Fibroblast of skin of abdomen (primary cell): ENCODE results near the gene EOLA2.
"Not testable (repeated sequence)": the region's sequence is repeated elsewhere in the genome, so short reads cannot be mapped to it uniquely, and the experiment has no call there.

ENCODE experiments used
- DNase-seq: peaks from one replicate; pipeline ENCODE4 v3.0.0-alpha.2; 2013

The EOLA2 gene

GRCh38 chrX:149932970-149933369 lies 5.3 kb downstream of the EOLA2 start:
- not testable (repeated sequence) for DNase-seq

DNA sequence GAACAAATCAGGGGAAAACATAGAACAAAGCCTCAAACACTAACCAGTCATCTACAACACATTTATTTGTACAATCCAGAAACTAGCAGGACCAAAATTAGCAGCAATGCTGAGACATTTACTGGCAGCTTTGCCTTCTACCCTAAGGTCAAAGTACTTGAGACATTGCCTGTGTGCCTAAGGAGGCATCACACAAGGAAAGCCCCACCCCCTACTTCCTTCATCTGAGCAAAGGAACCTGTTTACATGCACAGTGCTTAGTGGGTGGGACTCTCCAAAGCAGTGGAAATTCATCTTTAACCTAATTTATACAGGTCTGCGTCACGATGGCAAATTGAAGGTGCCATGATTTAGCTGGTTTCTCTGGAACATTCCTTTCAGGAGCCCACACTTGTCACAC lies 6.1 kb downstream of the EOLA2 start:
- DNase-seq = not testable (repeated sequence)

GRCh38 chrX:149931355-149931754 lies 6.9 kb downstream of the EOLA2 start:
- not testable (repeated sequence) for DNase-seq

- not testable (repeated sequence) for DNase-seq
Observed at GRCh38 chrX:149929400-149929799, 8.9 kb downstream of the EOLA2 start, which contains the start of gene HSFX4. Gene HSFX4 (plus strand): TSS chrX:149929573. CDS start chrX:149929645, 72 bp downstream.

GRCh38 chrX:149928635-149929034 lies 9.7 kb downstream of the EOLA2 start:
- not testable (repeated sequence) for DNase-seq

GRCh38 chrX:149927964-149928258 lies 10.4 kb downstream of the EOLA2 start:
- DNase-seq = not testable (repeated sequence)

DNA sequence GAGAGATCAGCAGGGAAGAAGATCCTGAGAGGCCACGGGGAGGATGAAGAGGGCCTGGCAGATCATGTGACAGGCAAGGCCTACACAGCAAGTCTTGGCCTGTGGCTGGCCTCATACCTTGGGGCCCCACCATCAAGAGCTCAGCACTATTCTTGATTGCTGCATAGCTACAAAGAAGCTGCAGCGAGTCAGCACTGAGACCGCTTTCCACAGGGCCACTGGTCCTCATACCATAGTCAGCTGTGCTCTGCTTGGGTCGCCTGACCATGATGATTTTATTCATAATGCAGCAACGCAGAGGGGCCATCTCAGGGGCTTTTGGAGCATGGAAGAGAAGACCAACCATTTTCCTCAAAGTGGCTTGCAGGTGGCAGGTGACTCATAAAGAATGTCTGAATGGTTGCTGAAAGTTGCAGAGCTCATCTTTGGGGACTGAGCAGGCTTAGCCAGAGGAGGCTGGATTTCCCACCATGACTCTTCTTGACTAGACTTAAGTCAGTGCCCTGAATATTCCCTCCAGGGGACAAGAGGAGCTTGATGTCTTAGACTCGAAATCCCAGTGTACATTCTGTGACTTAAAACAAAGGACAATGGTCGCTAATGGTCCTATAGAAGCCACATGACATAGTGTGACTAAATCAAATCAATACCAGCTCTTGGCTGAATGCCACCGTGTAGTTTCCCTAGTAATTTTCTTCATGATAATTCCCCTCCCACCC lies 10.9 kb downstream of the EOLA2 start:
- DNase-seq = not testable (repeated sequence)

GRCh38 chrX:149924434-149924833 lies 13.9 kb downstream of the EOLA2 start:
- DNase-seq = not testable (repeated sequence)

GRCh38 chrX:149923836-149924235 lies 14.5 kb downstream of the EOLA2 start:
- DNase-seq = not testable (repeated sequence)

GRCh38 chrX:149916745-149917392 lies 21.4 kb downstream of the EOLA2 start:
- no peak for DNase-seq

GRCh38 chrX:149910178-149910695 lies 28.1 kb downstream of the EOLA2 start:
- no peak for DNase-seq

DNA sequence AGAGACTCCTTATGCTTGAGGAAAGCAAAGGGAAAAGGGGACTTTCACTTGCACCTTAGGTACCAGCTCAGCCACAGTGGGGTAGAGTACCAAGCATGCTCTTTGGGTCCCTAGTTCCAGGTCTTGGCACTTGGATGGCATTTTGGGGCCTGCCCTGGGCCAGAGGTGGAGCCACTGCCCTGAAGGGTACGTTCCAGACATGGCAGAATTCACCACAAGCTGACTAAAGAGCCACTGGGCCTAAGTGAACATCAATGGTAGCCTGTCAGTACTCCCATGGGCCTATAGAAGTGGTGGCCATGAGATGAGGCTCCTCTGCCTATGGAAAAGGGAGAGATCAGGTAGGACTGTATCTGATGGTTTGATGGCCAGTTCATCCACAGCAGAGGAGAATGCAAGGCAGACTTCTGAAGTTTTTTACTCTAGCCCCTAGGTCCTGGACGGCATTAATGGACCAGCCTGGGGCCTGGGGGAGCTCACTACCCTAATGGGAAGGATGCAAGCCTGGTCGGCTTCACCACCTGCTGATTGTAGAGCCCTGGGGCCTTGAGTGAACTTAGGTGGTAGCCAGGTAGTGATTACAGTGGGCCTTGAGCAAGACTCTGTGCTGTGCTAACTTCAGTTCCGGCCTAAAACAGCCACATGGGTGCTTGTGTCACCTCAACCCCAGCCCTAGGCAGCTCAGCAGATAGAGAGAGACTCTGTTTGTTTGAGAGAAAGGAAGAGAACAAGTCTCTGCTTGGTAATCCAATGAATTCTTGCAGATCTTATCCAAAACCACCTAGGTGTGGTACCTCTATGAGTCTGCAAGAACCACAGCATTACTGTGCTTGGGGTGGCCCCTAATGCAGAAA lies 28.7 kb downstream of the EOLA2 start:
- no peak for DNase-seq

DNA sequence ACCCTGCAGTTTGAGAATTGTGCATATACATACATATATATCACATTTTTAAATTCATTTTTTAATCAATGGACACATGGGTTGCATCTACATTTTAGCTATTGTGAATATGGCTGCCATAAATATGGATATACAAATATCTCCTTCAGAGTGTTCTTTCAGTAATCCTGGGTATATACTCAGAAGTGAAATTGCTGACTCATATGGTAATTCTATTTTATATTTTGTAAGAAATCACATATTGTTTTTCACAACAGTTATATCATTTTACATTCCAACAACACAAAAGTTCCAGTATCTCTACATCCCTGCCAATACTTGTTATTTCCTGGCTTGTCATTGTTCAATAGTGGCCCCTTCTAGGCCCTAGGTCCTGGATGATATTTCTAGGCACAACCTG lies 29.6 kb downstream of the EOLA2 start:
- DNase-seq = no peak

DNA sequence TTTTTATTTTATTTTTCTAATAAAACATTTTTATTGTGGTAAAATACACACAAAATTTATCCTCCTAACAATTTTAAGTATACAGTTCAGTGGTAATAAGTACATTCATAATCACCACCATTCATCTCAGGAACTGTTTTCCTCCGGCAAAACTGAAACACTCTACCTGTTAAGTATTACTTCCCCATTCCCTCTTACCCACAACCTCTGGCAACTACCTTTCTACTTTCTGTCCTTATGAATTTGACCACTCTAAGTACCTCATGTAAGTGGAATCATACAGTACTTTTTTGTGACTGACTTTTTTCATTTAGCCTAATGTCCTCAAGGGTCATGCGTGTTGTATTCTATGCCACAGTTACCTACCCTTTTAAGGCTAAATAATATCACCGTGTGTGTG lies 30.0 kb downstream of the EOLA2 start:
- no peak for DNase-seq

DNA sequence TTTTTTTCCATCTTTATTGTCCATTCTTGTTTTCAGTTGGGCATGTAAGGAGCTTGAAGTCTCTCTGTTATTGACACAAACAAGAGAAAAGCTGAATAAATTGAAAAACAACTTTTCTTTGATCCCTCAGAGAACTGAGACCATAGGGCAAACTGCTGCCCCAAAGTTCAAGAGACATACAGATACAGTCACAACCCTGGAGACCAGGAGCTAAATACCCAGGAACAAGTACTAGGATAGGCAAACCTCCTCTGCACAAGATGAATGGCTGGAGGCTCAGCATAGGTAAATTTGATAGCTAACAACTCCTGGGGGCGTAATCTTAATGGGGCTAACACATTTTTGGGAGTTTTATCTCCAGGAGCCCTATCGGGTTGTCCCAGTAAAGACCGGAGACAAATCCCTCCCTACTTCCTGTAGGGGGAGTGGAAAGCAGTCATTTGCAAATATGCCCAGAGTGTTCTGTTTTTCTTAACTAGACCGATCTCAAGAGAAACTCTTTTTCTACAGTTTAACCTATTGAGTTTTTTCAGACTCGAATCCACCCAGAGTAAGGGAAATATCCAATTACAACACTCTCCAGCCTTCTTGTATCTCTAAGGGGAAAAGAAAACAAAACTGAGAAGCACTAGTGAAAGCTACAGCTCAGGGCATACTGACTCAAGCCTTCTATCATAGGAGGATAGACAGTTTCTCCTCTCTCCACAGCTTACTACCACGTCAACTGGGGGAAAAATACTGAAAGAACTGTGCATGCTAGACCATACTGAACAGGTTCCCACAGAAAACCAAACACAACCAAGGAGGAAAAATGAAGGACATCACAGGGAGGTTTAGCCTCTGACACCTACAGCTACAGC lies 34.2 kb downstream of the EOLA2 start:
- no peak for DNase-seq

GRCh38 chrX:149898554-149898953 lies 39.7 kb downstream of the EOLA2 start:
- no peak for DNase-seq

- DNase-seq = not testable (repeated sequence)
Observed at GRCh38 chrX:149890828-149891227, 47.5 kb downstream of the EOLA2 start.
